H1 (cell line): ENCODE measurements around the gene TMEM273. TPM values are rescaled to one million over a fixed set of nuclear protein-coding genes. Genes with fewer than 3 reads are reported as not detected.

Source experiments
- polyA plus RNA-seq, 7 experiments: library from polyadenylated mRNA; depleted of rRNA in 3 of 7; stranded (reverse) in 5 of 7; unstranded in 2 of 7; fragments of >200 nt in 5 of 7; fragments of 200-250 nt in 2 of 7; gene quantifications; 1 replicate in 5 of 7; 2 replicates in 1 of 7; 4 replicates in 1 of 7; pipeline versions ENCODE4 v1.2.1 to v1.2.3, GENCODE V29; 2011 to 2013; ENCODE audit warnings: missing spikeins in 2 of 7, mixed read lengths in 2 of 7
- total RNA-seq: library from RNA; stranded (reverse); fragmentation: NEBNext Ultra II Directional; extraction: Animal tissue kit (Norgen Biotek cat#: 25700); gene quantifications from 2 replicates; pipeline ENCODE4 v1.2.1, GENCODE V29; 2021
- TF ChIP-seq, protein P1 (sequence below): fragments of 300-600 bp; sonication (generic); IDR thresholded peaks from 2 replicates; pipeline ENCODE4 v1.7.1; 2012; ENCODE audit warnings: low read length, moderate library complexity, mild to moderate bottlenecking, inconsistent platforms; ENCODE audit not compliant: insufficient replicate concordance
- TF ChIP-seq, protein P2 (sequence below): IDR thresholded peaks from 2 replicates; pipeline ENCODE4 v1.6.1; 2012; ENCODE audit warnings: low read length, inconsistent platforms

The TMEM273 gene
- total and polyA plus RNA-seq, 2 of the 8 experiments (the other 6 are each of a cell fraction or from before 2014, with no cell fraction given), result not detected

DNA sequence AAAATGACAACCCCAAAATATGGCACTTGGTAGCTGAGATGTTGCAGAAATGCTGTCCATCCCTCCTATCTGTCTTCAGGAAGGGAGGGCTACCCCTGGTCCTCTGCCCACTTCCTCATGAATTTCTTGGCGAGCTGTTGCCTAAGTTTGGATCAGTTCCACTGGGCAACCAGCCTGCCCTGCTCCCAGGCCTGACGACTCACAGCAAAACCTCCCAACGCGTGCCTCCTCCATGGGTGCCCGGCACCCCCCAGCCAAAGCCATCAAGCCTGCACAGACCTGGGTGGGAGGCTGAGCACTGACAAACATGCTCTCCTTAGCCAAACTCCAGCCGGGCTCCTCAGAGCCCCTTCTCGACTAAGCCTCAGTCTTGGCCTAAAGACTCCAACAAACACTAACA, 81.7 kb downstream of the TMEM273 start (continued):
- TF ChIP-seq, protein P1, sequence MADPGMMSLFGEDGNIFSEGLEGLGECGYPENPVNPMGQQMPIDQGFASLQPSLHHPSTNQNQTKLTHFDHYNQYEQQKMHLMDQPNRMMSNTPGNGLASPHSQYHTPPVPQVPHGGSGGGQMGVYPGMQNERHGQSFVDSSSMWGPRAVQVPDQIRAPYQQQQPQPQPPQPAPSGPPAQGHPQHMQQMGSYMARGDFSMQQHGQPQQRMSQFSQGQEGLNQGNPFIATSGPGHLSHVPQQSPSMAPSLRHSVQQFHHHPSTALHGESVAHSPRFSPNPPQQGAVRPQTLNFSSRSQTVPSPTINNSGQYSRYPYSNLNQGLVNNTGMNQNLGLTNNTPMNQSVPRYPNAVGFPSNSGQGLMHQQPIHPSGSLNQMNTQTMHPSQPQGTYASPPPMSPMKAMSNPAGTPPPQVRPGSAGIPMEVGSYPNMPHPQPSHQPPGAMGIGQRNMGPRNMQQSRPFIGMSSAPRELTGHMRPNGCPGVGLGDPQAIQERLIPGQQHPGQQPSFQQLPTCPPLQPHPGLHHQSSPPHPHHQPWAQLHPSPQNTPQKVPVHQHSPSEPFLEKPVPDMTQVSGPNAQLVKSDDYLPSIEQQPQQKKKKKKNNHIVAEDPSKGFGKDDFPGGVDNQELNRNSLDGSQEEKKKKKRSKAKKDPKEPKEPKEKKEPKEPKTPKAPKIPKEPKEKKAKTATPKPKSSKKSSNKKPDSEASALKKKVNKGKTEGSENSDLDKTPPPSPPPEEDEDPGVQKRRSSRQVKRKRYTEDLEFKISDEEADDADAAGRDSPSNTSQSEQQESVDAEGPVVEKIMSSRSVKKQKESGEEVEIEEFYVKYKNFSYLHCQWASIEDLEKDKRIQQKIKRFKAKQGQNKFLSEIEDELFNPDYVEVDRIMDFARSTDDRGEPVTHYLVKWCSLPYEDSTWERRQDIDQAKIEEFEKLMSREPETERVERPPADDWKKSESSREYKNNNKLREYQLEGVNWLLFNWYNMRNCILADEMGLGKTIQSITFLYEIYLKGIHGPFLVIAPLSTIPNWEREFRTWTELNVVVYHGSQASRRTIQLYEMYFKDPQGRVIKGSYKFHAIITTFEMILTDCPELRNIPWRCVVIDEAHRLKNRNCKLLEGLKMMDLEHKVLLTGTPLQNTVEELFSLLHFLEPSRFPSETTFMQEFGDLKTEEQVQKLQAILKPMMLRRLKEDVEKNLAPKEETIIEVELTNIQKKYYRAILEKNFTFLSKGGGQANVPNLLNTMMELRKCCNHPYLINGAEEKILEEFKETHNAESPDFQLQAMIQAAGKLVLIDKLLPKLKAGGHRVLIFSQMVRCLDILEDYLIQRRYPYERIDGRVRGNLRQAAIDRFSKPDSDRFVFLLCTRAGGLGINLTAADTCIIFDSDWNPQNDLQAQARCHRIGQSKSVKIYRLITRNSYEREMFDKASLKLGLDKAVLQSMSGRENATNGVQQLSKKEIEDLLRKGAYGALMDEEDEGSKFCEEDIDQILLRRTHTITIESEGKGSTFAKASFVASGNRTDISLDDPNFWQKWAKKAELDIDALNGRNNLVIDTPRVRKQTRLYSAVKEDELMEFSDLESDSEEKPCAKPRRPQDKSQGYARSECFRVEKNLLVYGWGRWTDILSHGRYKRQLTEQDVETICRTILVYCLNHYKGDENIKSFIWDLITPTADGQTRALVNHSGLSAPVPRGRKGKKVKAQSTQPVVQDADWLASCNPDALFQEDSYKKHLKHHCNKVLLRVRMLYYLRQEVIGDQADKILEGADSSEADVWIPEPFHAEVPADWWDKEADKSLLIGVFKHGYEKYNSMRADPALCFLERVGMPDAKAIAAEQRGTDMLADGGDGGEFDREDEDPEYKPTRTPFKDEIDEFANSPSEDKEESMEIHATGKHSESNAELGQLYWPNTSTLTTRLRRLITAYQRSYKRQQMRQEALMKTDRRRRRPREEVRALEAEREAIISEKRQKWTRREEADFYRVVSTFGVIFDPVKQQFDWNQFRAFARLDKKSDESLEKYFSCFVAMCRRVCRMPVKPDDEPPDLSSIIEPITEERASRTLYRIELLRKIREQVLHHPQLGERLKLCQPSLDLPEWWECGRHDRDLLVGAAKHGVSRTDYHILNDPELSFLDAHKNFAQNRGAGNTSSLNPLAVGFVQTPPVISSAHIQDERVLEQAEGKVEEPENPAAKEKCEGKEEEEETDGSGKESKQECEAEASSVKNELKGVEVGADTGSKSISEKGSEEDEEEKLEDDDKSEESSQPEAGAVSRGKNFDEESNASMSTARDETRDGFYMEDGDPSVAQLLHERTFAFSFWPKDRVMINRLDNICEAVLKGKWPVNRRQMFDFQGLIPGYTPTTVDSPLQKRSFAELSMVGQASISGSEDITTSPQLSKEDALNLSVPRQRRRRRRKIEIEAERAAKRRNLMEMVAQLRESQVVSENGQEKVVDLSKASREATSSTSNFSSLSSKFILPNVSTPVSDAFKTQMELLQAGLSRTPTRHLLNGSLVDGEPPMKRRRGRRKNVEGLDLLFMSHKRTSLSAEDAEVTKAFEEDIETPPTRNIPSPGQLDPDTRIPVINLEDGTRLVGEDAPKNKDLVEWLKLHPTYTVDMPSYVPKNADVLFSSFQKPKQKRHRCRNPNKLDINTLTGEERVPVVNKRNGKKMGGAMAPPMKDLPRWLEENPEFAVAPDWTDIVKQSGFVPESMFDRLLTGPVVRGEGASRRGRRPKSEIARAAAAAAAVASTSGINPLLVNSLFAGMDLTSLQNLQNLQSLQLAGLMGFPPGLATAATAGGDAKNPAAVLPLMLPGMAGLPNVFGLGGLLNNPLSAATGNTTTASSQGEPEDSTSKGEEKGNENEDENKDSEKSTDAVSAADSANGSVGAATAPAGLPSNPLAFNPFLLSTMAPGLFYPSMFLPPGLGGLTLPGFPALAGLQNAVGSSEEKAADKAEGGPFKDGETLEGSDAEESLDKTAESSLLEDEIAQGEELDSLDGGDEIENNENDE, result no peak
- TF ChIP-seq, protein P2, sequence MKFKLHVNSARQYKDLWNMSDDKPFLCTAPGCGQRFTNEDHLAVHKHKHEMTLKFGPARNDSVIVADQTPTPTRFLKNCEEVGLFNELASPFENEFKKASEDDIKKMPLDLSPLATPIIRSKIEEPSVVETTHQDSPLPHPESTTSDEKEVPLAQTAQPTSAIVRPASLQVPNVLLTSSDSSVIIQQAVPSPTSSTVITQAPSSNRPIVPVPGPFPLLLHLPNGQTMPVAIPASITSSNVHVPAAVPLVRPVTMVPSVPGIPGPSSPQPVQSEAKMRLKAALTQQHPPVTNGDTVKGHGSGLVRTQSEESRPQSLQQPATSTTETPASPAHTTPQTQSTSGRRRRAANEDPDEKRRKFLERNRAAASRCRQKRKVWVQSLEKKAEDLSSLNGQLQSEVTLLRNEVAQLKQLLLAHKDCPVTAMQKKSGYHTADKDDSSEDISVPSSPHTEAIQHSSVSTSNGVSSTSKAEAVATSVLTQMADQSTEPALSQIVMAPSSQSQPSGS, result no peak
